NB4 (cell line): ENCODE results near the gene C4orf50.

Experiments
- DNase-seq: peaks from one replicate; pipeline ENCODE4 v3.0.0; 2010; ENCODE audit warnings: low read depth
- H3K4me3 ChIP-seq: one replicate; pipeline ENCODE4 v1.5.1; 2011; ENCODE audit warnings: mild to moderate bottlenecking, low read depth, low read length, moderate library complexity
- MYC ChIP-seq: IDR thresholded peaks from 2 replicates; pipeline ENCODE4 v1.6.1; 2011; ENCODE audit warnings: low read depth, low read length
- POLR2A ChIP-seq: IDR thresholded peaks from 2 replicates; pipeline ENCODE4 v1.6.1; 2011; ENCODE audit warnings: mild to moderate bottlenecking; ENCODE audit not compliant: insufficient read length; ENCODE audit errors: extremely low read depth
- TF ChIP-seq, protein P1 (sequence below): IDR thresholded peaks from 2 replicates; pipeline ENCODE4 v1.6.1; 2011; ENCODE audit warnings: low read depth, low read length
- TF ChIP-seq, protein P2 (sequence below): IDR thresholded peaks from one replicate; pipeline ENCODE4 v1.5.1; 2012; ENCODE audit warnings: low read depth, low read length

Gene C4orf50

DNA sequence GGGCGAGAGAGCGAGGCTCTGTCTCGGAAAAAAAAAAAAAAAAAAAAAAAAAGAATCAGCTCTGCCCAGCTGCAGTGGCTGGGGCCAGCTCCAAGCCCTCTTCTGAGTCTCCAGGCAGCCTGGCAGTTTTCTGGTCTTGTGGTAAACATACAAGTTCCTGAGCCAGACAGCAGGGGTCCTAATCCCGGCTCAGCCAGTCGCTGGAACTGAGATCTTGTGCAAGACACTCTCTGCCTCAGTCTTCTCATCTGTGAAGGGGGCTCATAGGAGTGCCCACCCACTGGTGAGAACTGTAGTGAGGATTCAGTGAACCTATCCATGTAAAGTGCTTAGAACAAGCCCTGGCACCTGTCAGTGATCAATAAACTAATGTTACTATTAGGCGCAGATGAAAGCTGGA is 41.8 kb downstream of the C4orf50 start:
- DNase-seq = no peak
- no peak for TF ChIP-seq MYC
- TF ChIP-seq, protein P1, sequence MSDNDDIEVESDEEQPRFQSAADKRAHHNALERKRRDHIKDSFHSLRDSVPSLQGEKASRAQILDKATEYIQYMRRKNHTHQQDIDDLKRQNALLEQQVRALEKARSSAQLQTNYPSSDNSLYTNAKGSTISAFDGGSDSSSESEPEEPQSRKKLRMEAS = no peak
- TF ChIP-seq POLR2A = no peak
- TF ChIP-seq, protein P2, sequence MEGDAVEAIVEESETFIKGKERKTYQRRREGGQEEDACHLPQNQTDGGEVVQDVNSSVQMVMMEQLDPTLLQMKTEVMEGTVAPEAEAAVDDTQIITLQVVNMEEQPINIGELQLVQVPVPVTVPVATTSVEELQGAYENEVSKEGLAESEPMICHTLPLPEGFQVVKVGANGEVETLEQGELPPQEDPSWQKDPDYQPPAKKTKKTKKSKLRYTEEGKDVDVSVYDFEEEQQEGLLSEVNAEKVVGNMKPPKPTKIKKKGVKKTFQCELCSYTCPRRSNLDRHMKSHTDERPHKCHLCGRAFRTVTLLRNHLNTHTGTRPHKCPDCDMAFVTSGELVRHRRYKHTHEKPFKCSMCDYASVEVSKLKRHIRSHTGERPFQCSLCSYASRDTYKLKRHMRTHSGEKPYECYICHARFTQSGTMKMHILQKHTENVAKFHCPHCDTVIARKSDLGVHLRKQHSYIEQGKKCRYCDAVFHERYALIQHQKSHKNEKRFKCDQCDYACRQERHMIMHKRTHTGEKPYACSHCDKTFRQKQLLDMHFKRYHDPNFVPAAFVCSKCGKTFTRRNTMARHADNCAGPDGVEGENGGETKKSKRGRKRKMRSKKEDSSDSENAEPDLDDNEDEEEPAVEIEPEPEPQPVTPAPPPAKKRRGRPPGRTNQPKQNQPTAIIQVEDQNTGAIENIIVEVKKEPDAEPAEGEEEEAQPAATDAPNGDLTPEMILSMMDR = no peak

DNA sequence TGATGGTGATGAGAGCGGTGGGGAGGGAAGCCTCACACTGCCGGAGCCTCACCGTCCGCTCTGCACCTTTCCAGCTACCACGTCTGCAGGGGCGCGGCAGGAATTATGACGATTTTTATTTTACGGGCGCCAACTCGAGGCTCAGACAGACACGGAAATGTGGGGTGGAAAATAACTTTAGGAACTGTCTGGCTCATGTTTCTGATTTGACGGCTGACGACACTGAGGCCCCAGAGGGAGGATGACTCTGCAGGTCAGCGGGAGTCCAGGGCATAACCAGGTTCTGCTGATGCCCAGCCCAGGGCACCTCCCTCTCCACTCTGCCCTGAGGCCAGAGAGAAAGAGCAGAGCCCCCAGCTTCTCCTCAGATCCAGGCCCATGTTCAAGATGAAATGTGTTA is 43.9 kb downstream of the C4orf50 start:
- DNase-seq = no peak
- TF ChIP-seq POLR2A (no peak), MYC (no peak)
- TF ChIP-seq, protein P1 = no peak
- TF ChIP-seq, protein P2 = no peak
- H3K4me3 ChIP-seq = no peak overlapping the region

More for the DNA sequence above, 41.8 kb downstream of the C4orf50 start:
- no peak overlapping the region for H3K4me3 ChIP-seq

DNA sequence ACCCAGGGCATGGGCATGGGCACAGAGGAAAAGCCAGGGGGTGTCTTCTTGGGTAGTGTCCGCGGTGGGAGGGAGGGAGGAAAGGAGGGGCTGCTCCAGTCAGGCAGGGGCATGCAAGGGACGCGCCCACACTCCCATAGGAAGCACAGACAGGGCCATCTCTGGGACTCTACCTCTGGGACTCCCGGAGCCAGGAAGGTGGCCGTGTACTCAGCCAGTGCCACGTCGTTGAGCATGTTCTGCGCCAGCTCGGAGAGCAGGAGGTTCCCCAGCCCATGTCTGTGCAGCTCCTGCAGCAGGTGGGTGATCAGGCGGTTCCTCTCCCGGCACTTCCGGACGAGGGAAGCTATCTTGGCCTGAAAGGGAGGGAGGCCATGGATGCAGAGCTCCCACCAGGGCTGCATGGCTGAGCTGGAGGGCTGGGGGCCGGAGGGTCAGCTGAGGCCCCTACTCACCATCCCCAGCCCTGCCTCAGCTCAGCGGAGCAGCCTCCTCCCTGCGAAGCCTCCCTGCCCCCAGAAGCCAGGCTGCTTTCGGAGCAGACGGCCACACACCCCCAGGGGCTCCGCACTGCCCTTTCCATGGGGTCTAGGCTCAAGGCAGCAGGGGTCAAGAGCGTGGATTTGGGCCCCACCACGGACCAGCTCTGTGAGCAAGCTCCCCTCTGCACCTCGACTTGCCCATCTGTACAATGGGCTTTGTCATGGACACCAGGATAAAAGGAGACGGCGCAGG is 44.6 kb downstream of the C4orf50 start:
- no peak for DNase-seq
- H3K4me3 ChIP-seq = no peak overlapping the region
- no peak for TF ChIP-seq MYC
- TF ChIP-seq, protein P2 = no peak
- TF ChIP-seq POLR2A = no peak
- TF ChIP-seq, protein P1 = no peak

DNA sequence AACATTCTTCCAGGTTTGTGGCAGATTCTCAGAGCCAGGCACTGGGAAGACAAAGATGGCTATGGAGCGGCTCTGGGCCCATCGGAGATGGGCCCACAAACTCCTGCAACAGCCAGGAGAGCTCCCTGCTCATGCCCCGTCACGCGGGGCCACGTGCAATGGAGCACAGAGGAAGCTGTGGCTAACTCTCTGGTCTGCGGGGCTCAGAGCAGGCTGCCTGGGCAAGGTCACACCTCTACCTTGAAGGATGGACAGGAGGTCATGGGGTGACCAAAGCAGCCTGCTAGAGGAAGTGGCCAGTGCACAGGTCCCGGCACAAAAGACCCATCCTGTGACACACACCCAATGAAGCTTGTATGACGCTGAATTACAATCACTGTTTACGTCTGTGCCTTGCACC is 45.2 kb downstream of the C4orf50 start:
- TF ChIP-seq, protein P2 = no peak
- TF ChIP-seq, protein P1 = no peak
- TF ChIP-seq MYC (no peak), POLR2A (no peak)
- H3K4me3 ChIP-seq = no peak overlapping the region
- no peak for DNase-seq

DNA sequence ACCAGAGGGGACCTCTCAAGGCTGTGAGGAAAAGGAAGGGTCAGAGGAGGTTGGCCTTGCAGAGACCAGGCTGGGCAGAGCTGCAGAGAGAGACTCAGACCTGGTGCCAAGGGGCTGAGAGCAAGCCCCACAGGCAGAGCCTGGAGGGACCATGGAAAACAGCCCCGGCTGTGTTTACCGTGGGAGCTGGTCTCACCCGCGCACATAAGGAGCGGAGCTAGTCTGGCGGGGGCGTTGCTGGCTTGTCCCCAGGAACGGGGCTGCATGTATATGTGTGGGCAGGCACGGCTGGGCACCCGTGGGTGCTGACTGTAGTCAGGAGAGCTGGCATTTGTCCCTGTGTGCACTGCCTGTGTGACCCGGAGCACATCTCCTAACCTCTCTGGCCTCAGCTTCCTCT is 45.7 kb downstream of the C4orf50 start:
- no peak overlapping the region for H3K4me3 ChIP-seq
- no peak for DNase-seq
- TF ChIP-seq MYC = no peak
- TF ChIP-seq, protein P2 = no peak
- TF ChIP-seq POLR2A = no peak
- TF ChIP-seq, protein P1 = no peak
